Measurements from ENCODE around the gene TMEM170B.

- TF ChIP-seq CTCF (IDR thresholded peaks at IDR 0.05; ENCODE audit: low read depth, low read length, poor library complexity, severe bottlenecking) = peak; percentile 95
- TF ChIP-seq EZH2phosphoT487 (IDR thresholded peaks at IDR 0.05; ENCODE audit: borderline replicate concordance, low read length) = no peak
Observed at GRCh38 chr6:11575408-11576033, 38.0 kb downstream of the TMEM170B start.

Data from DOHH2 (cell line).